ENCODE measurements around the gene HENMT1.
A peak's percentile ranks its signal among the peaks of the same experiment; 100 is the strongest.
"Not testable (repeated sequence)": the region's sequence is repeated elsewhere in the genome, so short reads cannot be mapped to it uniquely, and the experiment has no call there.

HENMT1 gene

DNA sequence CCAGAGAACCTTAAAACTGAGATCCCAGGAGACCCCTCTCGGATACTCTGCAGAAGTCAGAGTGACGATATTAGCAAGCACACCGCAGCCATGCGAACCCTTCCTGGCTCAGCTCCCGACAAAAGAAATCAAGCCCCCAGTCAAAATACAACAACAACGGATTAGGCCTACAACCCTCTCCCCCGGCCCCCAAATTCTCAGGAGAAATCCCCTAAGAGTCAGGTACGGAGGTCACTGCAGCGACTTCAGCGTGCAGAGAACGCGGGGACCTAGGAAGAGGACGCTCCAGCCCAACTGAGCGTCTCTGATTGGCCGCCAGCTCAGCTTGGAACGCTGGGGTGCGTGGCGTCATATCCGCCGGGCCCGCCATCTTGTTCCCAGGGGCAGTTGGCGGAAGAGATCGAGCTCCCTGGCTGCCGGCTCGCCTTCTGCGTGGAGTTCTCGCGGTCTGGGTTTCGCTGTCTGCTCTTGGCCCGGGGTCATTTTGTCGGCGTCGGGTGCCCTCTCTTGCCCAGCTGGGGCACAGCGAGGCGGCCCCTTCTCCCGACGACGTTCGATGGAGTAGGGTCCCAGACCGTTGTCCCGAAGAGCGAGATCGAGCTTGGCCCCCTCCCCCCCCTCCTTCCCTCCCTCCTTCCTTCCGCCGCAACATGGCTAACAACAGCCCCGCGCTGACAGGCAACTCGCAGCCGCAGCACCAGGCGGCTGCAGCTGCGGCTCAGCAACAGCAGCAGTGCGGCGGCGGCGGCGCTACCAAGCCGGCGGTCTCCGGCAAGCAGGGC lies 31.2 kb upstream of the HENMT1 start, which contains the start of gene PRPF38B:
Gene PRPF38B (plus strand): TSS at position 369 of the 782 bp plus-strand sequence. CDS start 282 bp downstream, at position 651.
- Histone ChIP-seq H2BK5ac (ENCODE audit: low read length) (peak within 1 kb of the TSS; percentile 92), H4K8ac (ENCODE audit: low read depth, low read length) (peak within 1 kb of the TSS; percentile 65), H3K79me1 (ENCODE audit: low read length) (peaks cover 7% of the 10 kb centered on the region), H3K18ac (ENCODE audit: low read length) (peak within 1 kb of the TSS; percentile 86), H3K27me3 (ENCODE audit: insufficient read depth, low read length, poor library complexity) (no peaks in the 10 kb centered on the region), H3K4me2 (ENCODE audit: low read length) (peak within 1 kb of the TSS; percentile 53), H3K4ac (ENCODE audit: low read depth, low read length) (peak within 1 kb of the TSS; percentile 46), H3K23ac (ENCODE audit: low read length) (no peak within 1 kb of the TSS), H3K56ac (ENCODE audit: low read length) (peak within 1 kb of the TSS; percentile 97), H2BK15ac (replicated peaks; ENCODE audit: low read depth) (no peak within 1 kb of the TSS), H2BK120ac (ENCODE audit: low read depth, low read length) (no peak within 1 kb of the TSS), H2AK5ac (ENCODE audit: low read length) (peak within 1 kb of the TSS; percentile 37), H3K9ac (ENCODE audit: low read length) (peak within 1 kb of the TSS; percentile 92), H3K36me3 (ENCODE audit: control insufficient read depth, insufficient read depth, low read length) (no peaks in the 10 kb centered on the region), H3K4me1 (ENCODE audit: control insufficient read depth, low read depth, low read length) (no peaks in the 10 kb centered on the region), H3K27ac (ENCODE audit: low read depth, low read length) (peak within 1 kb of the TSS; percentile 96), H4K5ac (ENCODE audit: low read length) (no peak within 1 kb of the TSS), H3K79me2 (ENCODE audit: control insufficient read depth, insufficient read depth, low read length) (peaks cover 39% of the 10 kb centered on the region), H3K4me3 (ENCODE audit: low read length) (peak within 1 kb of the TSS; percentile 91)
- WGBS (ENCODE audit: extremely low coverage, insufficient coverage, low lambda C conversion rate) = no CpG with 5 or more reads among the region's 59 CpGs
- peak; percentile 97 for DNase-seq

DNA sequence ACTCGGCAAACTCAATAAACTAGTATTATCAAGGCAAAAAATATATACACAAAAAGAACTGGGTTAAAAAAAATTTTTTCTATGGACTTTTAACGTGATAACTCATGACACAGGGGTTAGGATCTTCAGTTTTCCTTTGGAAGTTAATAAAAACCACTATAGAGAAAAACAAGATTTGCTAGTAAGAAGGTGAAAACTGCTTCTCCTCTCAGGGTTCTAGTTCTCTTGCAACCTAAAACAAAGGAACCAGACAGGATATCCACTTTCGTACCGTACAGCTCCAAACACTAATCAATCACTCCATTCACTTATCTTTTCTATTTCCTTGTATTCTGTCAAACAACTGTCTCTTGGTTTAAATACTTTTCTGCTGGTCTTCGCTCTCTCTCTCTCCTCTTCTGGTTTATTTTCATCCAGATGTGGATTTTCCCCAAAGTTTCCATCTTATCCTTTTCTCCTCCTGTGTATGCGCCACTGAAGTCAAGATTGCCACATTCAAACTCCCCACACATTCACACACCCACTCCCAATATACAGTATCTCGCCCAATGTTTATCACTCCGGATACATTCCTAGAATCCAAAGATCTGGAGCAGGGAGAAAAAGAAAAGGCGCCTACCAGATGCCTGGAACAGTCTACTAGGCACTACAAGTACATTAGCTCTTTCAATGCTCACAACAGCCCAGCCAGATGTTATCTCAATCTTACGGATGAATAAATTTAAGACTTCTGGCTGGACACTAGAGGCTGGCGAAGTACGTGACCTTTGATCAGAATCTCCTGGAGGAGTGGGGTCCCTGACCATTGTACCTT lies 30.4 kb upstream of the HENMT1 start:
- Histone ChIP-seq H3K79me1 (ENCODE audit: low read length) (peaks cover 7% of the 10 kb centered on the region), H3K4me1 (ENCODE audit: control insufficient read depth, low read depth, low read length) (no peaks in the 10 kb centered on the region), H3K27me3 (ENCODE audit: insufficient read depth, low read length, poor library complexity) (no peaks in the 10 kb centered on the region), H3K79me2 (ENCODE audit: control insufficient read depth, insufficient read depth, low read length) (peaks cover 39% of the 10 kb centered on the region), H4K5ac (ENCODE audit: low read length) (no peak overlapping the region), H4K8ac (ENCODE audit: low read depth, low read length) (peak overlapping the region; percentile 65), H2BK15ac (replicated peaks; ENCODE audit: low read depth) (no peak overlapping the region), H3K23ac (ENCODE audit: low read length) (no peak overlapping the region), H2BK5ac (ENCODE audit: low read length) (no peak overlapping the region), H3K18ac (ENCODE audit: low read length) (peak overlapping the region; percentile 46), H2AK5ac (ENCODE audit: low read length) (peak overlapping the region; percentile 37), H3K4me3 (ENCODE audit: low read length) (peak overlapping the region; percentile 91), H3K27ac (ENCODE audit: low read depth, low read length) (no peak overlapping the region), H3K4me2 (ENCODE audit: low read length) (peak overlapping the region; percentile 53), H3K56ac (ENCODE audit: low read length) (peak overlapping the region; percentile 92), H3K36me3 (ENCODE audit: control insufficient read depth, insufficient read depth, low read length) (no peaks in the 10 kb centered on the region), H3K4ac (ENCODE audit: low read depth, low read length) (no peak overlapping the region), H2BK120ac (ENCODE audit: low read depth, low read length) (no peak overlapping the region), H3K9ac (ENCODE audit: low read length) (peak overlapping the region; percentile 92)
- DNase-seq = no peak
- no CpG with 5 or more reads among the region's 12 CpGs for WGBS (ENCODE audit: extremely low coverage, insufficient coverage, low lambda C conversion rate)

DNA sequence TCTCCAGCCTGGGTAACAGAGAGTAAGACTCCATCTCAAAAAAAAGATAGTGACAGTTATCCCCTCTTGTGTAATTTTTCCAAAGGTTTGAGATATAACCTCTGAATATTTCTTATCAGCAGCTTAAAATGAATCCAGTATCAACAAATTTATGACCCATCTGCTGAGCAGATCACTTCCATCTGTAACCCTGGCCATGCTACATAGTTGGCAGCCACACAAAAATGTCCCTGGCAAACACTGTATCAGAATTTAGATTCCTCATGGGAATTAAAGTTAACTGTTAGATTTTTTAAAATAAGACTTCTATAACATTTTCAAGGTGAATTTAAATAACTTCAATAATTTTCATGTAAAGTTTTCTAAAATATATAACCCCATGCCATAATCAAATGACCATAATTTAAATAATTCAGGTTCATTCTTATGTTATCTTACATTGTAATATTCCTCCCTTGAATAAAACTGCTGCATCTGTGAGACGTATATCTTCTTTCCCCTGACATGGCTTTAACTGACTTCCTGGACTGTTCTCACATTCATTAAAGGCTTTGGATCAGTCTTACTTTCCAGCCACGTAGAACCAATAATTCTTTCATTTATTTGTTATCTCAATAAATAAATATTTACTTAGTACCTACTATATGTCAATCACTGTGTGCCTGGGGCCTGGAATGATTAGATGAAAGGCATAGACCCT lies 25.9 kb upstream of the HENMT1 start:
- no peak for DNase-seq
- Histone ChIP-seq H3K4me3 (ENCODE audit: low read length) (no peak overlapping the region), H2BK5ac (ENCODE audit: low read length) (no peak overlapping the region), H3K36me3 (ENCODE audit: control insufficient read depth, insufficient read depth, low read length) (no peaks in the 10 kb centered on the region), H4K8ac (ENCODE audit: low read depth, low read length) (no peak overlapping the region), H3K4ac (ENCODE audit: low read depth, low read length) (no peak overlapping the region), H3K27me3 (ENCODE audit: insufficient read depth, low read length, poor library complexity) (no peaks in the 10 kb centered on the region), H3K9ac (ENCODE audit: low read length) (no peak overlapping the region), H3K56ac (ENCODE audit: low read length) (no peak overlapping the region), H3K4me1 (ENCODE audit: control insufficient read depth, low read depth, low read length) (peaks cover 2% of the 10 kb centered on the region), H2AK5ac (ENCODE audit: low read length) (no peak overlapping the region), H3K18ac (ENCODE audit: low read length) (no peak overlapping the region), H3K27ac (ENCODE audit: low read depth, low read length) (no peak overlapping the region), H3K79me2 (ENCODE audit: control insufficient read depth, insufficient read depth, low read length) (peaks cover 7% of the 10 kb centered on the region), H4K5ac (ENCODE audit: low read length) (no peak overlapping the region), H2BK120ac (ENCODE audit: low read depth, low read length) (no peak overlapping the region), H2BK15ac (replicated peaks; ENCODE audit: low read depth) (no peak overlapping the region), H3K23ac (ENCODE audit: low read length) (no peak overlapping the region), H3K79me1 (ENCODE audit: low read length) (peaks cover 6% of the 10 kb centered on the region), H3K4me2 (ENCODE audit: low read length) (no peak overlapping the region)
- no CpG with 5 or more reads among the region's 2 CpGs for WGBS (ENCODE audit: extremely low coverage, insufficient coverage, low lambda C conversion rate)

DNA sequence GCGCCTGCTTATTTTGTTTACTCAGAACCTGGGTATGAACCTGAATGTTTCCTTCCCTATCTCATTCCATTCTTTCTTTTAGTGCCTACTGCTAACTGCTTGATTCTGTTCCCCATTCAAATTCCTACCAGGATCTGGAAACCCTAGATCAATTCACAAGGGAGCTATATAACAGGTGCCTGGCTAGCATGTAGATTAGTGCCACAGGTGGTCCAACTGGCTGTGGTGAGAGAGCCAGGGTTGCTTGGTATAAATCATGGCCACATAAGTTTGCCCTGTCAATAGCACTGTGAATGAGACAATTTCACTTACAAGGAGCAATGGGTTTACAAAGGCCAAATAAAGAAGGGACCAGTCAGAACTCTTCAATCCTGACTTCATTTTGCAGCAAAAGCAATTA lies 24.6 kb upstream of the HENMT1 start:
- Histone ChIP-seq H3K23ac (ENCODE audit: low read length) (no peak overlapping the region), H3K4me3 (ENCODE audit: low read length) (no peak overlapping the region), H4K8ac (ENCODE audit: low read depth, low read length) (no peak overlapping the region), H2AK5ac (ENCODE audit: low read length) (no peak overlapping the region), H4K5ac (ENCODE audit: low read length) (no peak overlapping the region), H3K18ac (ENCODE audit: low read length) (no peak overlapping the region), H3K4ac (ENCODE audit: low read depth, low read length) (no peak overlapping the region), H3K27me3 (ENCODE audit: insufficient read depth, low read length, poor library complexity) (no peaks in the 10 kb centered on the region), H3K79me2 (ENCODE audit: control insufficient read depth, insufficient read depth, low read length) (no peaks in the 10 kb centered on the region), H2BK5ac (ENCODE audit: low read length) (no peak overlapping the region), H2BK15ac (replicated peaks; ENCODE audit: low read depth) (no peak overlapping the region), H3K36me3 (ENCODE audit: control insufficient read depth, insufficient read depth, low read length) (no peaks in the 10 kb centered on the region), H3K9ac (ENCODE audit: low read length) (no peak overlapping the region), H3K4me1 (ENCODE audit: control insufficient read depth, low read depth, low read length) (peaks cover 2% of the 10 kb centered on the region), H3K79me1 (ENCODE audit: low read length) (no peaks in the 10 kb centered on the region), H3K4me2 (ENCODE audit: low read length) (no peak overlapping the region), H3K56ac (ENCODE audit: low read length) (no peak overlapping the region), H2BK120ac (ENCODE audit: low read depth, low read length) (no peak overlapping the region), H3K27ac (ENCODE audit: low read depth, low read length) (no peak overlapping the region)
- WGBS (ENCODE audit: extremely low coverage, insufficient coverage, low lambda C conversion rate) = no CpG with 5 or more reads among the region's 1 CpG
- DNase-seq = peak; percentile 16

DNA sequence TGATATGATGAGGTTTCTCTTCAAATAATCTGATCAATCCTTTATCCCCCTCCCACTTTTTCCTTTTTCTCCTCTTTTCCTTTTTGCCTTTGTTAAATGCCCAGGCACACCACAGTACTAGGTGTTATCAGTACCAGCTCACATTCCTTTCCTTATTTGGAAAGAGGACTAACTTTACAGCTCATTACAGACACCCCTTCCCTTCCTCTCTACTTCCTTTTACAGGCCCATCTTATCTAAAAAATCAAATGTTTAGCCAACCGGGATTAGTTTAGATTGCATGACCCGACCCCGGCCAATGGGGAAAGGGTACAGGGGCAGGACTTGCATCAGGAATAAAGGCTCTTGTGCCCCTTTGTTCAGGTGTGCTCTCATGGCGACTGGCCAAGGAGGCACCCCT lies 20.8 kb upstream of the HENMT1 start:
- H2BK5ac ChIP-seq (ENCODE audit: low read length); H3K27ac ChIP-seq (ENCODE audit: low read depth, low read length); H3K79me1 ChIP-seq (ENCODE audit: low read length); H3K36me3 ChIP-seq (ENCODE audit: control insufficient read depth, insufficient read depth, low read length); H2BK15ac ChIP-seq (replicated peaks; ENCODE audit: low read depth); H4K8ac ChIP-seq (ENCODE audit: low read depth, low read length); H3K9ac ChIP-seq (ENCODE audit: low read length); H2AK5ac ChIP-seq (ENCODE audit: low read length); H3K27me3 ChIP-seq (ENCODE audit: insufficient read depth, low read length, poor library complexity); H3K18ac ChIP-seq (ENCODE audit: low read length); H3K4me1 ChIP-seq (ENCODE audit: control insufficient read depth, low read depth, low read length); H4K5ac ChIP-seq (ENCODE audit: low read length); H3K56ac ChIP-seq (ENCODE audit: low read length); H3K79me2 ChIP-seq (ENCODE audit: control insufficient read depth, insufficient read depth, low read length); H2BK120ac ChIP-seq (ENCODE audit: low read depth, low read length); H3K23ac ChIP-seq (ENCODE audit: low read length); H3K4ac ChIP-seq (ENCODE audit: low read depth, low read length); H3K4me3 ChIP-seq (ENCODE audit: low read length); H3K4me2 ChIP-seq (ENCODE audit: low read length): not testable (repeated sequence)
- no CpG with 5 or more reads among the region's 4 CpGs for WGBS (ENCODE audit: extremely low coverage, insufficient coverage, low lambda C conversion rate)
- peak; percentile 84 for DNase-seq

Measured in mesendoderm (in vitro differentiated cells).